Activated naive CD8-positive, alpha-beta T cell treated with anti-CD3 and anti-CD28 coated beads, Interleukin-2, amount 10 ng/mL, durations not matched to agents 7 days and 5 days (primary cell): Measurements from ENCODE around the gene CAPN2. TPM values are rescaled to one million over a fixed set of nuclear protein-coding genes. Genes with fewer than 3 reads are reported as not detected.

Experiments used
- ATAC-seq: fragments of 150-1000 bp; cut with Tn5 transposase; one replicate; pipeline ENCODE4 v1.10.0; 2021; ENCODE audit warnings: low read depth, moderate library complexity
- POLR2A ChIA-PET: fragments of 350-600 bp; sonication (Branson Sonifier 250); formaldehyde crosslinking; loops from one replicate; lab custom pipeline; 2021; ENCODE audit warnings: antibody characterized with exemption; lab: Charles Lee
- DNase-seq: peaks from one replicate; pipeline ENCODE4 v3.0.0; 2021
- H3K27ac Mint-ChIP-seq: one replicate; pipeline ENCODE4 v1.8.0; 2022; ENCODE audit warnings: mild to moderate bottlenecking, mixed read lengths
- H3K27me3 Mint-ChIP-seq: one replicate; pipeline ENCODE4 v1.8.0; 2022; ENCODE audit warnings: mild to moderate bottlenecking, moderate library complexity, mixed read lengths
- H3K36me3 Mint-ChIP-seq: one replicate; pipeline ENCODE4 v1.8.0; 2021; ENCODE audit warnings: mild to moderate bottlenecking, mixed read lengths
- H3K4me1 Mint-ChIP-seq: one replicate; pipeline ENCODE4 v1.8.0; 2021; ENCODE audit warnings: mixed read lengths
- H3K4me3 Mint-ChIP-seq: one replicate; pipeline ENCODE4 v1.8.0; 2022; ENCODE audit warnings: mild to moderate bottlenecking, moderate library complexity, mixed read lengths
- H3K9me3 Mint-ChIP-seq: one replicate; pipeline ENCODE4 v1.8.0; 2021; ENCODE audit warnings: mixed read lengths
- total RNA-seq, 2 experiments: library from RNA; stranded (reverse); gene quantifications; one replicate each; pipeline ENCODE4 v1.2.3, GENCODE V29; 2021

The CAPN2 gene
- total RNA-seq, 2 experiments from 2014 or later: 169 to 177 TPM

GRCh38 chr1:223707256-223708000 is 4.9 kb upstream of the CAPN2 start:
- ATAC-seq: no peak

GRCh38 chr1:223708001-223708359 is 4.4 kb upstream of the CAPN2 start:
- DNase-seq (no peak), ATAC-seq (no peak)
- no peaks in the 10 kb centered on the region for H3K36me3 Mint-ChIP-seq
- POLR2A ChIA-PET: interaction anchor here (1.5 kb wide), 1 partner anchor 42 kb away, joined by 5 read pairs; no protein-coding TSS in a partner anchor
- H3K4me3 Mint-ChIP-seq: no peak overlapping the region
- H3K9me3 Mint-ChIP-seq: no peaks in the 10 kb centered on the region
- peaks cover 21% of the 10 kb centered on the region for H3K4me1 Mint-ChIP-seq
- H3K27me3 Mint-ChIP-seq: peaks cover 9% of the 10 kb centered on the region
- H3K27ac Mint-ChIP-seq: no peak overlapping the region

More at GRCh38 chr1:223707256-223708000, 4.9 kb upstream of the CAPN2 start:
- POLR2A ChIA-PET: interaction anchor here (0.5 kb wide), 1 partner anchor 39 kb away, joined by 3 read pairs; no protein-coding TSS in a partner anchor
- no peak overlapping the region for H3K27ac Mint-ChIP-seq
- no peak for DNase-seq
- H3K36me3 Mint-ChIP-seq: no peaks in the 10 kb centered on the region
- peaks cover 9% of the 10 kb centered on the region for H3K27me3 Mint-ChIP-seq
- H3K9me3 Mint-ChIP-seq: no peaks in the 10 kb centered on the region
- H3K4me3 Mint-ChIP-seq: no peak overlapping the region
- peaks cover 21% of the 10 kb centered on the region for H3K4me1 Mint-ChIP-seq

- no peak overlapping the region for H3K27ac Mint-ChIP-seq
- DNase-seq (no peak), ATAC-seq (no peak)
- POLR2A ChIA-PET: interaction anchor here (0.6 to 1.5 kb wide), 2 partner anchors 10 to 41 kb away, joined by 3 to 5 read pairs; no protein-coding TSS in a partner anchor
- no peaks in the 10 kb centered on the region for H3K36me3 Mint-ChIP-seq
- H3K4me3 Mint-ChIP-seq: no peak overlapping the region
- peaks cover 24% of the 10 kb centered on the region for H3K4me1 Mint-ChIP-seq
- no peaks in the 10 kb centered on the region for H3K9me3 Mint-ChIP-seq
- peaks cover 6% of the 10 kb centered on the region for H3K27me3 Mint-ChIP-seq
Measured at GRCh38 chr1:223708651-223709268, 3.6 kb upstream of the CAPN2 start.

GRCh38 chr1:223709598-223709997 is 2.7 kb upstream of the CAPN2 start:
- Mint-ChIP-seq H3K9me3 (no peaks in the 10 kb centered on the region), H3K27ac (no peak overlapping the region), H3K36me3 (peaks cover 5% of the 10 kb centered on the region), H3K4me3 (no peak overlapping the region), H3K27me3 (peaks cover 6% of the 10 kb centered on the region), H3K4me1 (peaks cover 29% of the 10 kb centered on the region)
- POLR2A ChIA-PET: interaction anchor here (1.5 kb wide), 1 partner anchor 40 kb away, joined by 5 read pairs; no protein-coding TSS in a partner anchor
- DNase-seq (no peak), ATAC-seq (no peak)

- ATAC-seq (no peak), DNase-seq (no peak)
- H3K4me3 Mint-ChIP-seq: no peak overlapping the region
- POLR2A ChIA-PET: no interaction called here
- no peak overlapping the region for H3K27ac Mint-ChIP-seq
- no peaks in the 10 kb centered on the region for H3K9me3 Mint-ChIP-seq
- peaks cover 31% of the 10 kb centered on the region for H3K4me1 Mint-ChIP-seq
- H3K36me3 Mint-ChIP-seq: peaks cover 5% of the 10 kb centered on the region
- peaks cover 3% of the 10 kb centered on the region for H3K27me3 Mint-ChIP-seq
Measured at GRCh38 chr1:223710179-223711133, 1.9 kb upstream of the CAPN2 start.

- Mint-ChIP-seq H3K36me3 (peaks cover 5% of the 10 kb centered on the region), H3K4me3 (peak overlapping the region; percentile 18), H3K27me3 (peaks cover 3% of the 10 kb centered on the region), H3K9me3 (no peaks in the 10 kb centered on the region), H3K27ac (no peak overlapping the region), H3K4me1 (peaks cover 38% of the 10 kb centered on the region)
- DNase-seq (no peak), ATAC-seq (no peak)
- POLR2A ChIA-PET: no interaction called here
Measured at GRCh38 chr1:223711173-223711572, 1.2 kb upstream of the CAPN2 start.

- Mint-ChIP-seq H3K27ac (peak overlapping the region; percentile 53), H3K4me1 (peaks cover 44% of the 10 kb centered on the region), H3K36me3 (peaks cover 7% of the 10 kb centered on the region), H3K9me3 (no peaks in the 10 kb centered on the region), H3K27me3 (peaks cover 3% of the 10 kb centered on the region), H3K4me3 (peak overlapping the region; percentile 39)
- no peak for ATAC-seq
- POLR2A ChIA-PET: interaction anchor here (0.6 to 3.0 kb wide), 4 partner anchors 12 to 75 kb away, joined by 3 to 15 read pairs (median 4); no protein-coding TSS in a partner anchor
- DNase-seq: no peak
Measured at GRCh38 chr1:223711747-223712193, 569 bp upstream of the CAPN2 start.

GRCh38 chr1:223712850-223713474 is 623 bp downstream of the CAPN2 start:
- ATAC-seq (peak; percentile 40), DNase-seq (peak; percentile 72)
- H3K27me3 Mint-ChIP-seq: peaks cover 3% of the 10 kb centered on the region
- POLR2A ChIA-PET: interaction anchor here (0.7 to 3.0 kb wide), 4 partner anchors 15 to 133 kb away, joined by 3 to 15 read pairs (median 3); no protein-coding TSS in a partner anchor
- no peaks in the 10 kb centered on the region for H3K9me3 Mint-ChIP-seq
- peak overlapping the region; percentile 89 for H3K27ac Mint-ChIP-seq
- H3K4me3 Mint-ChIP-seq: peak overlapping the region; percentile 85
- peaks cover 15% of the 10 kb centered on the region for H3K36me3 Mint-ChIP-seq
- peaks cover 54% of the 10 kb centered on the region for H3K4me1 Mint-ChIP-seq

- H3K4me1 Mint-ChIP-seq: peaks cover 57% of the 10 kb centered on the region
- POLR2A ChIA-PET: interaction anchor here (0.7 to 3.0 kb wide), 5 partner anchors 14 to 133 kb away, joined by 3 to 15 read pairs (median 3); no protein-coding TSS in a partner anchor
- H3K9me3 Mint-ChIP-seq: no peaks in the 10 kb centered on the region
- ATAC-seq: no peak
- no peak for DNase-seq
- peaks cover 17% of the 10 kb centered on the region for H3K36me3 Mint-ChIP-seq
- H3K4me3 Mint-ChIP-seq: peak overlapping the region; percentile 85
- H3K27me3 Mint-ChIP-seq: peaks cover 3% of the 10 kb centered on the region
- H3K27ac Mint-ChIP-seq: peak overlapping the region; percentile 89
Measured at GRCh38 chr1:223713546-223714420, 1.4 kb downstream of the CAPN2 start.

- Mint-ChIP-seq H3K36me3 (peaks cover 18% of the 10 kb centered on the region), H3K27ac (peak overlapping the region; percentile 98), H3K9me3 (no peaks in the 10 kb centered on the region), H3K27me3 (peaks cover 3% of the 10 kb centered on the region), H3K4me1 (peaks cover 60% of the 10 kb centered on the region), H3K4me3 (peak overlapping the region; percentile 85)
- DNase-seq (no peak), ATAC-seq (no peak)
- POLR2A ChIA-PET: interaction anchor here (0.7 to 3.0 kb wide), 2 partner anchors 35 to 70 kb away, joined by 4 to 15 read pairs; no protein-coding TSS in a partner anchor
Measured at GRCh38 chr1:223714421-223714724, 2.0 kb downstream of the CAPN2 start.

GRCh38 chr1:223714849-223715603 is 2.7 kb downstream of the CAPN2 start:
- peak overlapping the region; percentile 85 for H3K4me3 Mint-ChIP-seq

More at GRCh38 chr1:223714849-223715603, 2.7 kb downstream of the CAPN2 start:
- peaks cover 22% of the 10 kb centered on the region for H3K36me3 Mint-ChIP-seq
- peak overlapping the region; percentile 98 for H3K27ac Mint-ChIP-seq
- POLR2A ChIA-PET: interaction anchor here (2.7 to 3.0 kb wide), 2 partner anchors 13 to 34 kb away, joined by 15 to 29 read pairs; no protein-coding TSS in a partner anchor
- no peaks in the 10 kb centered on the region for H3K9me3 Mint-ChIP-seq
- H3K27me3 Mint-ChIP-seq: peaks cover under 1% of the 10 kb centered on the region
- H3K4me1 Mint-ChIP-seq: peaks cover 63% of the 10 kb centered on the region
- no peak for DNase-seq
- ATAC-seq: no peak
